Right atrium auricular region (tissue), 2 donors: ENCODE measurements around the gene CALML6. TPM values are rescaled to one million over a fixed set of nuclear protein-coding genes. Genes with fewer than 3 reads are reported as not detected.
A peak's percentile ranks its signal among the peaks of the same experiment; 100 is the strongest.

Experiments
- DNase-seq: peaks from one replicate; pipeline ENCODE4 v3.0.0-alpha.2; 2019; ENCODE audit warnings: low spot score
- H3K27ac ChIP-seq, 2 donors: fragments of 200-600 bp; sonication (generic); 1 replicate in 1 of 2; 2 replicates in 1 of 2; pipeline ENCODE4 v1.5.1; 2016 to 2019
- H3K27me3 ChIP-seq, 2 donors: fragments of 200-600 bp; sonication (generic); one replicate each; pipeline versions ENCODE4 v1.5.1 to v1.6.0; 2017 to 2019
- H3K36me3 ChIP-seq: fragments of 200-600 bp; sonication (generic); one replicate; pipeline ENCODE4 v1.5.1; 2016
- H3K4me1 ChIP-seq, 2 donors: fragments of 200-600 bp; sonication (generic); one replicate each; pipeline versions ENCODE4 v1.5.1 to v1.6.0; 2017 to 2019
- H3K4me3 ChIP-seq, 2 donors: fragments of 200-600 bp; sonication (generic); 1 replicate in 1 of 2; 2 replicates in 1 of 2; pipeline ENCODE4 v1.5.1; 2017 to 2019; ENCODE audit warnings: mild to moderate bottlenecking in 1 of 2, moderate library complexity in 1 of 2
- H3K9me3 ChIP-seq, 2 donors: fragments of 200-600 bp; sonication (generic); one replicate each; pipeline ENCODE4 v1.5.1; 2019
- total RNA-seq, 2 donors: library from RNA; depleted of rRNA; stranded (reverse); fragments of >200 nt; gene quantifications; one replicate each; pipeline ENCODE4 v1.1.0, GENCODE V29; 2016
- TF ChIP-seq, protein P1 (sequence below), 2 donors: fragments of 200-600 bp; sonication (generic); IDR thresholded peaks; one replicate each; pipeline ENCODE4 v1.5.1; 2019; ENCODE audit warnings: antibody characterized with exemption in 2 of 2

CALML6 gene
- total RNA-seq, 2 donors from 2014 or later, result not detected

DNA sequence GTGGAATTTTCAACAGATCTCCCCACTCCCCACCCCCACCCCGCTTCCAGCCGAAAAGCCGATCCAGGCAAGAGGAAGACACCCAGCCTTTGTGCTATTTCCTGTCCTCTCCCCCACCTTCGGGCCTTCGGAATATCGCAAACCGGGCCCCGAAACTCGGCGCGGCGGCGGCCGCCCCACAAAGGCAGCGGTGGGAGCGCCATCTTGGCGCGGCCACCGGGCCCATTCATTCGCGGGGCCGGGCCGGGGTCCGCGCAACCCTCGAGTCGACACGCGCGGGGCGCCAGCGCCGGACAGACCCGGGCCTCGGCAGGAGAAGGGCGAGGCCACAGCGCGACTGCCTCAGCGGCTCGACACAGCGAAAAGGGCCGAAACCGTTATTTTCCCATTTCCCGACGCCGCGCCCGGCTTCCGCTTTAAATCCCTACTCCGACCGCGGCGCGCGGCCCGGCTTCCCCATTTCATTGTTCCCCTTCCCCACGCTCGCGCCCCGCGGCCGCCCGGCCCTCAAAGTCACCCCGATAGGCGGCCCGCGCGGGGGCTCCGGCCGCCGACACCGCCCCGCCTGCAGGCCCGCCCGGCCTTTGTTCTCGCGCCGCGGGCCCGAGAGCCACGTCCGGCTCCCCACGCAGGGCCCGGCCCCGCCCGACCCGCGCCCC lies 25.1 kb upstream of the CALML6 start:
- peaks cover 0 to 74% of the 10 kb centered on the region in 2 donors for H3K4me1 ChIP-seq
- H3K4me3 ChIP-seq, result peak overlapping the region; percentile 91
- no peaks in the 10 kb centered on the region for H3K27me3 ChIP-seq
- no peaks in the 10 kb centered on the region for H3K36me3 ChIP-seq
- DNase-seq, result no peak
- TF ChIP-seq, protein P1, sequence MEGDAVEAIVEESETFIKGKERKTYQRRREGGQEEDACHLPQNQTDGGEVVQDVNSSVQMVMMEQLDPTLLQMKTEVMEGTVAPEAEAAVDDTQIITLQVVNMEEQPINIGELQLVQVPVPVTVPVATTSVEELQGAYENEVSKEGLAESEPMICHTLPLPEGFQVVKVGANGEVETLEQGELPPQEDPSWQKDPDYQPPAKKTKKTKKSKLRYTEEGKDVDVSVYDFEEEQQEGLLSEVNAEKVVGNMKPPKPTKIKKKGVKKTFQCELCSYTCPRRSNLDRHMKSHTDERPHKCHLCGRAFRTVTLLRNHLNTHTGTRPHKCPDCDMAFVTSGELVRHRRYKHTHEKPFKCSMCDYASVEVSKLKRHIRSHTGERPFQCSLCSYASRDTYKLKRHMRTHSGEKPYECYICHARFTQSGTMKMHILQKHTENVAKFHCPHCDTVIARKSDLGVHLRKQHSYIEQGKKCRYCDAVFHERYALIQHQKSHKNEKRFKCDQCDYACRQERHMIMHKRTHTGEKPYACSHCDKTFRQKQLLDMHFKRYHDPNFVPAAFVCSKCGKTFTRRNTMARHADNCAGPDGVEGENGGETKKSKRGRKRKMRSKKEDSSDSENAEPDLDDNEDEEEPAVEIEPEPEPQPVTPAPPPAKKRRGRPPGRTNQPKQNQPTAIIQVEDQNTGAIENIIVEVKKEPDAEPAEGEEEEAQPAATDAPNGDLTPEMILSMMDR (IDR thresholded peaks at IDR 0.05), result peak in 1 of 2 donors; percentile 18
- no peaks in the 10 kb centered on the region for H3K9me3 ChIP-seq
- H3K27ac ChIP-seq, result peak overlapping the region; percentile 95 to 96

DNA sequence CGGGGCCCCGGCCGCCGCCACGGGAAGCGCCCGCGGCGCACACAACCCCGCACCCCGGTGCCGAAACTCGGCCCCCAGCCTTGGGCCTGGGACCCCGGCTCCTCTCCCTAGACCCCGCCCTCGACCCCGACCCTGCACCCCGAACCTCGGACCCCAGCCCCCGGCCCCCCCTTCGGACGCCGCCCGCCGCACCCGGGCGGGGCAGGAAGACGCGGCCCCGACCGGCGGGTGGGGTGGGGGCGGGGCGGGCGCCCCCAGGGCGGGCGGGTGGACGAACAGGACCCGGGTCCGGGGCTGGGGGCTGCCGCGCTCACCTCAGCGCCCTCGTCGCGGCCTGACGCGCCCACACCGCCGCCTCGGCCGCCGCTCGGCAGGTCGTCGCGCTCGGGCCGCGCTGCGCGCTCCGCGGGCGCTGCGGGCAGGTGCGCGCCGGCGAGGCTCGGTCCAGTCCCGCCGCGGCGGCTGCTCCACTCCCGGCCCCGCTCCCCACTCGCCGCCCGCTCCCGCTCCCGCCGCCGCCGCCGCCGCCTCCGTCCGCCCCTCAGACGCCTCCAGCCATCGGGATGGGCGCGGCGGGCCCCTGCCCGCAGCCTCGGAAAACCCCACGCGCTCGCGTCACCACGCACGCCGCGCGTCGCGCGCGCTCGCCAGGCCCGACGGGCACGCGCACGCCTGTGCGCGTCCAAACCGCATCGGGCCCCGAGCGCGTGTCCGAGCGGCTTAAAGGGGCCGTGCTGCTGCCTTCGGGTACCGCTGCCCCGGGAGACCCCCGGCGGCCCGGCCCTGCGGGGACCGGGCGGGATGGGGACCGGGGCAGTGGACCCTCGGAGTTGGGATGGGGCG lies 24.3 kb upstream of the CALML6 start, which contains the start of gene GNB1:
Gene GNB1, minus strand, starts transcription at position 582 of the 843 bp plus-strand sequence. CDS start 65,634 bp downstream, outside the sequence.
- TF ChIP-seq, protein P1 (IDR thresholded peaks at IDR 0.05), result no peak
- DNase-seq, result peak; percentile 85
- no peaks in the 10 kb centered on the region for H3K27me3 ChIP-seq
- H3K9me3 ChIP-seq, result no peaks in the 10 kb centered on the region
- peak within 1 kb of the TSS; percentile 91 for H3K4me3 ChIP-seq
- no peaks in the 10 kb centered on the region for H3K36me3 ChIP-seq
- H3K27ac ChIP-seq, result peak within 1 kb of the TSS; percentile 95 to 96
- peaks cover 0 to 77% of the 10 kb centered on the region in 2 donors for H3K4me1 ChIP-seq

DNA sequence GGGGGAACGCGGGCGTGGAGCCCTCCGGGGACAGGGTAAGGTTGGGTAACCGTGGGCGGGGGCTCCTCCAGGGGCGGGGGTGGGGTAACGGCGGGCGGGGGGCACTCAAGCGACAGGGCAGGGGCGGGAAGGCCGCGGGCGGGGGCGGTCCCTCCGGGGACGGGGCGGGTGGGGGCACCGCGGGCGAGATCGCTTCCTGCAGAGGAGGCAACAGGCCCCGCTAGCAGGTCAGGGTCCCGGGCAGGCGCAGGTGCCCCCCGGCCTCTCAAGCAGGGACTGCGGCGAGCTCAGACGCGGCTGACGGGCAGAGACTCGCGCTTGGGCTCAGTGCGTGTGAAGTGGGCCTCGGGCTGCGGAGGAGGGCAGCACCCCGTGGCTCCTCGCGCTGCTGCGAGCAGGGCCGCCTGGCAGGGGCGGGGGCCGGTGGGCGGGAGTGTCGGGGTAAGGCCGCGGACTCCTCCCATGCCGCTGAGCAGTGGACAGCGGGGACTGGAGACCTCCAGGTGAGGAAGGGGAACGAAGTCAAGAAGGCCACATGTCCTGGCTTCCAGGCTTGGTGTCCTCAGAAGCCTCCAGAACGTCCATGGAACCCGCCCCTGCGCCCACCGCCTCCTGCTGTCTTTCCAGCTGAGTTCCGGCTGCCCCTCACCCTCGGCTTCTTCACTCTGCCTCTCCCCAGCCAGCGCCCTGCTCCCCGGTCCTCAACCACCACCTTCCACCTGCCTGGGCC lies 23.5 kb upstream of the CALML6 start:
- Histone ChIP-seq H3K27ac (peak overlapping the region; percentile 95 to 96), H3K4me1 (peaks cover 0 to 70% of the 10 kb centered on the region in 2 donors)
- TF ChIP-seq, protein P1 (IDR thresholded peaks at IDR 0.05), result peak in 1 of 2 donors; percentile 28

GRCh38 chr1:1892079-1892762 lies 22.8 kb upstream of the CALML6 start:
- H3K36me3 ChIP-seq, result no peaks in the 10 kb centered on the region
- H3K27me3 ChIP-seq, result no peaks in the 10 kb centered on the region
- H3K4me1 ChIP-seq, result peaks cover 0 to 63% of the 10 kb centered on the region in 2 donors
- peak overlapping the region; percentile 91 for H3K4me3 ChIP-seq
- TF ChIP-seq, protein P1 (IDR thresholded peaks at IDR 0.05), result no peak
- DNase-seq, result no peak
- no peaks in the 10 kb centered on the region for H3K9me3 ChIP-seq
- H3K27ac ChIP-seq, result peak overlapping the region; percentile 95 to 96

More for the DNA sequence above, 23.5 kb upstream of the CALML6 start:
- no peak for DNase-seq
- Histone ChIP-seq H3K4me3 (peak overlapping the region; percentile 91), H3K36me3 (no peaks in the 10 kb centered on the region), H3K9me3 (no peaks in the 10 kb centered on the region), H3K27me3 (no peaks in the 10 kb centered on the region)

- DNase-seq, result no peak
- H3K9me3 ChIP-seq, result no peaks in the 10 kb centered on the region
- H3K4me1 ChIP-seq, result peaks cover 0 to 58% of the 10 kb centered on the region in 2 donors
- no peak overlapping the region for H3K4me3 ChIP-seq
- peak overlapping the region in 1 of 2 donors; percentile 95 for H3K27ac ChIP-seq
- TF ChIP-seq, protein P1 (IDR thresholded peaks at IDR 0.05), result no peak
- no peaks in the 10 kb centered on the region for H3K36me3 ChIP-seq
- H3K27me3 ChIP-seq, result no peaks in the 10 kb centered on the region
These were observed 22.3 kb upstream of the CALML6 start for GRCh38 chr1:1892763-1893120.
